Muscle of leg (tissue), 11 donors: ENCODE measurements around the gene UBASH3A. TPM values are rescaled to one million over a fixed set of nuclear protein-coding genes. Genes with fewer than 3 reads are reported as not detected.
A peak's percentile ranks its signal among the peaks of the same experiment; 100 is the strongest.

ENCODE experiments used
- DNase-seq: peaks from one replicate; pipeline ENCODE4 v3.0.0; 2013
- H3K27ac ChIP-seq: one replicate; pipeline ENCODE4 v1.5.1; 2013; ENCODE audit warnings: mild to moderate bottlenecking, low read length, control low read depth
- H3K27me3 ChIP-seq: one replicate; pipeline ENCODE4 v1.6.1; 2013; ENCODE audit warnings: low read length; ENCODE audit not compliant: control insufficient read depth, insufficient read depth
- H3K36me3 ChIP-seq: one replicate; pipeline ENCODE4 v1.6.1; 2013; ENCODE audit warnings: low read length; ENCODE audit not compliant: control insufficient read depth, insufficient read depth
- H3K4me1 ChIP-seq: one replicate; pipeline ENCODE4 v1.6.1; 2013; ENCODE audit warnings: low read length; ENCODE audit not compliant: control insufficient read depth, insufficient read depth
- H3K4me3 ChIP-seq: one replicate; pipeline ENCODE4 v1.5.1; 2013; ENCODE audit warnings: low read length, control low read depth
- H3K9me3 ChIP-seq: replicated peaks from 2 replicates; pipeline ENCODE4 v1.6.1; 2013; ENCODE audit warnings: low read depth, low read length; ENCODE audit not compliant: control insufficient read depth
- WGBS: methylation state at CpG from one replicate; pipeline ENCODE4 v1.1.5; 2013; ENCODE audit warnings: missing lambda C conversion rate; ENCODE audit not compliant: insufficient coverage; 5-methylcytosine and 5-hydroxymethylcytosine counted together
- polyA plus RNA-seq, 8 donors: library from polyadenylated mRNA; unstranded; fragments of 120-200 nt; gene quantifications; one replicate each; pipeline versions ENCODE4 v1.2.1 to v1.2.3, GENCODE V29; 2013; ENCODE audit warnings: inconsistent platforms in 1 of 8, low replicate concordance in 1 of 8; ENCODE audit not compliant: insufficient read length in 8 of 8, insufficient read depth in 1 of 8
- total RNA-seq: library from RNA; stranded (reverse); fragments of 120-200 nt; gene quantifications from one replicate; pipeline ENCODE4 v1.2.4, GENCODE V29; 2013

UBASH3A gene
- total and polyA plus RNA-seq, 9 donors = 0.04 to 0.09 (median 0.08) TPM; not detected in 5

DNA sequence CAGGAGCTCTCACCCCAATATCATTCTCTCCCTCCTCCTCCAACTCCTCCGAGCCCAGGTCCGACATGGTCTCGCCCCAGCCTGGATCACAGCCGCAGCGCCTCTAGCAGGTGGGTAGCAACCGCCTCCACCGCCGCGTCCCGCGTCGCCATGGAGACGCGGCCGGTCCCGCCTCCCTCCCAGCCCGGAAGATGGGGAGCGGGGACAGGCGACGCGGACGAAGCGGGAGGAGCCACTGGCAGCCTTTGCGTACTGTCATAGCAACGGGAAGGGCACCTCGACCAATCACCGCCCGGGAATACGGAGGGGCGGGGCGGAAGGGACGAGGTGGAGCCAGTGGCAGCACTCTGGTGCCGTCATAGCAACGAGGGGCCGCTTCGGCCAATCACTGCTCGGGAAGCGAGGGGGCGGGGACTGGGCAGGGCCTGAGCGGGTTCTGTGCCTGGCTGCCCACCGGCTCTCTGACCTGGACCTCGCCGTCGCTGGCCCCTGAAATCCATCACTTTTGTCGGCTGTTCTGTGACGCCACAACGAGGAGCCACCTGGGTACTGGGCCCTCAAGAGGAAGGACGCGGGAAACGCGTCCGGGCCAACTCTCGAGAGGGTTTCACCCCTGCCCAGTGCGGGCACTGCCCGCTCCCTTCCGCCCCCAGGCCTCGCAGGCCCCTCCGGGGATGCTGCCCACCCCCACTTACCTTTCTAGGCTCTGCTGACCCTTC lies 92.6 kb downstream of the UBASH3A start, which contains the start of gene RSPH1:
TSS of gene RSPH1 (minus strand) at position 105 of the 719 bp plus-strand sequence. CDS start at position 67, 38 bp downstream.
- Histone ChIP-seq H3K4me3 (peak within 1 kb of the TSS; percentile 76), H3K27me3 (peaks cover 4% of the 10 kb centered on the region), H3K27ac (peak within 1 kb of the TSS; percentile 75), H3K4me1 (peaks cover 14% of the 10 kb centered on the region), H3K36me3 (no peaks in the 10 kb centered on the region), H3K9me3 (no peaks in the 10 kb centered on the region)
- WGBS = 0% methylated on average over 58 of the region's 58 CpGs
- DNase-seq = peak; percentile 99

DNA sequence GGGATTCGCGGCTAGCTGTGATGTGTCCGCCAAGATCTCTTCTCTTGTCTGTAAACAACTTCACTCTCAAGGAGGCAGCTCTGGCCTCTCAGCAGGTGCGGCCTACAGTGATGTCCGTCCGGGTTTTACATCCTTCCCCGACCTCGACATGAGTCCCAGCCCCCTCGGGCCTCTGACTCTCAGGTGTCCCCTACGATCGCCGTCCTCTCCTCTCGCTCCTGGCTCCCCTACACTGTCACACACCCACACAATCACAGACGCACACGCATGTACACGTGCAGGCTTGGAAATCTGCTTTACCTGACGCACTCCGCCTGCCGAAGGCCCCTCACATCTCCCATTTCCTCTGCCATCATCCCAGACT lies 93.1 kb downstream of the UBASH3A start:
- H3K27ac ChIP-seq = peak overlapping the region; percentile 75
- peaks cover 4% of the 10 kb centered on the region for H3K27me3 ChIP-seq
- peak; percentile 54 for DNase-seq
- peaks cover 14% of the 10 kb centered on the region for H3K4me1 ChIP-seq
- H3K36me3 ChIP-seq = no peaks in the 10 kb centered on the region
- H3K9me3 ChIP-seq = no peaks in the 10 kb centered on the region
- 6% methylated on average over 11 of the region's 19 CpGs for whole genome bisulfite sequencing
- peak overlapping the region; percentile 76 for H3K4me3 ChIP-seq

Other genes starting within 250 kb of the UBASH3A start
- 8.6 TPM for gene ABCG1, start 184.8 kb upstream of the UBASH3A start, total RNA-seq
- 1 to 10 TPM; 4.9 to 9.1 (median 7.5) TPM for gene ABCG1, start 184.8 kb upstream of the UBASH3A start, polyA plus RNA-seq
- gene TFF3, start 88.5 kb upstream of the UBASH3A start, total RNA-seq = 3.1 TPM
- 10 to 100 TPM in 1 of 8 donors, 1 to 10 TPM in 7; 1.1 to 17.0 (median 2.5) TPM for gene TFF3, start 88.5 kb upstream of the UBASH3A start, polyA plus RNA-seq
- not detected for gene TFF2, start 52.9 kb upstream of the UBASH3A start, total RNA-seq
- under 1 TPM in 2 of 8 donors, not detected in 6; 0.26 to 0.49 TPM for gene TFF2, start 52.9 kb upstream of the UBASH3A start, polyA plus RNA-seq
- gene TFF1, start 37.4 kb upstream of the UBASH3A start, total RNA-seq = not detected
- gene TFF1, start 37.4 kb upstream of the UBASH3A start, polyA plus RNA-seq = 1 to 10 TPM in 1 of 8 donors, under 1 TPM in 1, not detected in 6; 0.54 to 1.3 TPM
- gene TMPRSS3, start 7.8 kb upstream of the UBASH3A start, total RNA-seq = not detected
- under 1 TPM in 4 of 8 donors, not detected in 4; 0.13 to 0.32 (median 0.17) TPM for gene TMPRSS3, start 7.8 kb upstream of the UBASH3A start, polyA plus RNA-seq
- 0.04 TPM for gene RSPH1, start 92.3 kb downstream of the UBASH3A start, total RNA-seq
- 1 to 10 TPM in 1 of 8 donors, under 1 TPM in 7; 0.10 to 1.5 (median 0.29) TPM for gene RSPH1, start 92.3 kb downstream of the UBASH3A start, polyA plus RNA-seq
- 2.3 TPM for gene SLC37A1, start 110.0 kb downstream of the UBASH3A start, total RNA-seq
- gene SLC37A1, start 110.0 kb downstream of the UBASH3A start, polyA plus RNA-seq = 1 to 10 TPM; 2.2 to 6.9 (median 3.3) TPM
- gene PDE9A, start 249.7 kb downstream of the UBASH3A start, total RNA-seq = 6.0 TPM
- 10 to 100 TPM in 4 of 8 donors, 1 to 10 TPM in 4; 7.6 to 11.3 (median 10.0) TPM for gene PDE9A, start 249.7 kb downstream of the UBASH3A start, polyA plus RNA-seq